ENCODE data around the gene CENPB.
"Not testable (repeated sequence)": the region's sequence is repeated elsewhere in the genome, so short reads cannot be mapped to it uniquely, and the experiment has no call there.

CENPB gene

GRCh38 chr20:3808544-3808943 is 22.0 kb upstream of the CENPB start:
- no peak for DNase-seq

- DNase-seq, result no peak
These were observed 18.2 kb upstream of the CENPB start for GRCh38 chr20:3804781-3805180.

GRCh38 chr20:3804254-3804751 is 17.8 kb upstream of the CENPB start:
- DNase-seq, result no peak

GRCh38 chr20:3803854-3804253 is 17.3 kb upstream of the CENPB start:
- DNase-seq, result no peak

- no peak for DNase-seq
These were observed 16.7 kb upstream of the CENPB start for GRCh38 chr20:3803289-3803688.

GRCh38 chr20:3802524-3803239 is 16.1 kb upstream of the CENPB start:
- no peak for DNase-seq

- DNase-seq, result no peak
These were observed 15.3 kb upstream of the CENPB start for GRCh38 chr20:3801846-3802245.

- DNase-seq, result no peak
These were observed 14.8 kb upstream of the CENPB start for GRCh38 chr20:3801299-3801698.

- no peak for DNase-seq
These were observed 14.3 kb upstream of the CENPB start for GRCh38 chr20:3800878-3801260.

- no peak for DNase-seq
These were observed 13.8 kb upstream of the CENPB start for GRCh38 chr20:3800256-3800877.

- DNase-seq, result no peak
These were observed 12.3 kb upstream of the CENPB start for GRCh38 chr20:3798908-3799248.

- DNase-seq, result no peak
These were observed 11.8 kb upstream of the CENPB start for GRCh38 chr20:3798373-3798768.

GRCh38 chr20:3797592-3798372 is 11.2 kb upstream of the CENPB start:
- DNase-seq, result no peak

- DNase-seq, result no peak
These were observed 10.6 kb upstream of the CENPB start for GRCh38 chr20:3797226-3797545.

GRCh38 chr20:3796477-3797225 is 10.1 kb upstream of the CENPB start:
- DNase-seq, result no peak

- peak; percentile 96 for DNase-seq
These were observed 9.2 kb upstream of the CENPB start, which contains the start of gene CDC25B for GRCh38 chr20:3795511-3796468. TSS of gene CDC25B (plus strand) at chr20:3796310. CDS start at chr20:3796532, 222 bp downstream.

- DNase-seq, result no peak
These were observed 8.3 kb upstream of the CENPB start for GRCh38 chr20:3794701-3795420.

- not testable (repeated sequence) for DNase-seq
These were observed 7.6 kb upstream of the CENPB start for GRCh38 chr20:3794168-3794567.

- not testable (repeated sequence) for DNase-seq
These were observed 2.7 kb upstream of the CENPB start for GRCh38 chr20:3789201-3789600.

GRCh38 chr20:3788685-3789155 is 2.2 kb upstream of the CENPB start:
- no peak for DNase-seq

GRCh38 chr20:3787324-3788014 is 929 bp upstream of the CENPB start:
- DNase-seq, result no peak

Data from NCI-H2171 (cell line).